Measurements from ENCODE around the gene PTPRK. TPM values are rescaled to one million over a fixed set of nuclear protein-coding genes. Genes with fewer than 3 reads are reported as not detected.

The PTPRK gene
- total and polyA plus RNA-seq, 10 of the 15 experiments (the other 5 are each of a cell fraction or from before 2014, with no cell fraction given) = 0.23 to 1.9 (median 0.55) TPM

DNA sequence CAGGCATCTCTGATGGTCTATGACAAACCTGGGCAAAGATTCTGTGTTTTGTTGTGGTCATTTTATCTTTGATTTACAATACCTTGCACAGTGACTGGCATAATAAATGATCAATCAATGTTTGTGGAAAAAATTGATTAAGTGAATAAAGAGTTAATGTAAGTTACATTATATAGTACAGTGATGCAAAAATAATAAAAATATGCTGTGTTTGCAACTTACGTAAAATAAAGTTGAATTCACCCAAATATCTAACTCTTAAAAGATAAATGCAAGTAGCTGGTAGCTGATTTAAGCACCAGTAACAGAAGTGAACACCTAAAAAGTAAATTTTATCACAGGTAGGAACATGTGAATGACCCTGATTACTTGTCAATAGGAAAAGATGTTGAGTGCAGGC is 443.6 kb downstream of the PTPRK start (continued):
- no peak for TF ChIP-seq SMAD5 (IDR thresholded peaks at IDR 0.05; ENCODE audit: low read depth)
- TF ChIP-seq BRCA1 (IDR thresholded peaks at IDR 0.05; ENCODE audit: low read depth, low read length) = no peak
- no peak for TF ChIP-seq KLF5 (IDR thresholded peaks at IDR 0.05; ENCODE audit: partially characterized antibody)

GRCh38 chr6:128074567-128074966 is 445.8 kb downstream of the PTPRK start:
- ChIA-PET CTCF (no interaction called here), RAD21 (ENCODE audit: unreplicated experiment) (no interaction called here), POLR2A (no interaction called here), SMC1A (ENCODE audit: uncharacterized antibody, unreplicated experiment) (no interaction called here)
- Histone ChIP-seq H3K9me3 (replicated peaks; ENCODE audit: control insufficient read depth, insufficient read depth, low read length) (no peaks in the 10 kb centered on the region), H3K4me1 (ENCODE audit: control insufficient read depth, insufficient read depth, low read length) (no peaks in the 10 kb centered on the region), H3K36me3 (ENCODE audit: control insufficient read depth in 2 of 2, insufficient read depth in 2 of 2, low read length in 1 of 2) (no peaks in the 10 kb centered on the region), H3K79me2 (ENCODE audit: control insufficient read depth, insufficient read depth, low read length) (no peaks in the 10 kb centered on the region), H3K4me2 (ENCODE audit: control insufficient read depth, insufficient read depth) (no peak overlapping the region), H4K20me1 (ENCODE audit: control insufficient read depth, insufficient read depth) (no peaks in the 10 kb centered on the region), H3K27me3 (replicated peaks in 1 of 2; ENCODE audit: control insufficient read depth in 2 of 2, insufficient read depth in 2 of 2, low read length in 1 of 2) (no peaks in the 10 kb centered on the region), H3K9ac (ENCODE audit: control insufficient read depth, insufficient read depth, low read length) (no peak overlapping the region), H3K27ac (ENCODE audit: control insufficient read depth, insufficient read depth) (no peak overlapping the region), H2AFZ (ENCODE audit: control insufficient read depth, low read depth, low read length) (no peak overlapping the region), H3K4me3 (no peak overlapping the region)
- DNase-seq (ENCODE audit: low read depth, low spot score) (no peak), FAIRE-seq (no peak), ATAC-seq (no peak)
- intact Hi-C loops (cut with micrococcal nuclease; ENCODE audit: unreplicated experiment) (no loop called here), in situ Hi-C loops (cut with MboI) (no loop called here)
- WGBS (ENCODE audit: insufficient coverage, insufficient replicate concordance, low lambda C conversion rate, missing lambda C conversion rate) = 41% methylated on average over 2 of the region's 2 CpGs
- TF ChIP-seq MEF2A (IDR thresholded peaks at IDR 0.05; ENCODE audit: insufficient read depth, low read depth, low read length) (no peak), RAD21 (IDR thresholded peaks at IDR 0.05; ENCODE audit: insufficient read depth, low read depth, low read length) (no peak), ZNF207 (IDR thresholded peaks at IDR 0.05; ENCODE audit: borderline replicate concordance) (no peak)
- TF ChIP-seq, protein P1, sequence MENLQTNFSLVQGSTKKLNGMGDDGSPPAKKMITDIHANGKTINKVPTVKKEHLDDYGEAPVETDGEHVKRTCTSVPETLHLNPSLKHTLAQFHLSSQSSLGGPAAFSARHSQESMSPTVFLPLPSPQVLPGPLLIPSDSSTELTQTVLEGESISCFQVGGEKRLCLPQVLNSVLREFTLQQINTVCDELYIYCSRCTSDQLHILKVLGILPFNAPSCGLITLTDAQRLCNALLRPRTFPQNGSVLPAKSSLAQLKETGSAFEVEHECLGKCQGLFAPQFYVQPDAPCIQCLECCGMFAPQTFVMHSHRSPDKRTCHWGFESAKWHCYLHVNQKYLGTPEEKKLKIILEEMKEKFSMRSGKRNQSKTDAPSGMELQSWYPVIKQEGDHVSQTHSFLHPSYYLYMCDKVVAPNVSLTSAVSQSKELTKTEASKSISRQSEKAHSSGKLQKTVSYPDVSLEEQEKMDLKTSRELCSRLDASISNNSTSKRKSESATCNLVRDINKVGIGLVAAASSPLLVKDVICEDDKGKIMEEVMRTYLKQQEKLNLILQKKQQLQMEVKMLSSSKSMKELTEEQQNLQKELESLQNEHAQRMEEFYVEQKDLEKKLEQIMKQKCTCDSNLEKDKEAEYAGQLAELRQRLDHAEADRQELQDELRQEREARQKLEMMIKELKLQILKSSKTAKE (IDR thresholded peaks at IDR 0.05; ENCODE audit: low read depth, poor library complexity, severe bottlenecking) = no peak
- TF ChIP-seq, protein P2, sequence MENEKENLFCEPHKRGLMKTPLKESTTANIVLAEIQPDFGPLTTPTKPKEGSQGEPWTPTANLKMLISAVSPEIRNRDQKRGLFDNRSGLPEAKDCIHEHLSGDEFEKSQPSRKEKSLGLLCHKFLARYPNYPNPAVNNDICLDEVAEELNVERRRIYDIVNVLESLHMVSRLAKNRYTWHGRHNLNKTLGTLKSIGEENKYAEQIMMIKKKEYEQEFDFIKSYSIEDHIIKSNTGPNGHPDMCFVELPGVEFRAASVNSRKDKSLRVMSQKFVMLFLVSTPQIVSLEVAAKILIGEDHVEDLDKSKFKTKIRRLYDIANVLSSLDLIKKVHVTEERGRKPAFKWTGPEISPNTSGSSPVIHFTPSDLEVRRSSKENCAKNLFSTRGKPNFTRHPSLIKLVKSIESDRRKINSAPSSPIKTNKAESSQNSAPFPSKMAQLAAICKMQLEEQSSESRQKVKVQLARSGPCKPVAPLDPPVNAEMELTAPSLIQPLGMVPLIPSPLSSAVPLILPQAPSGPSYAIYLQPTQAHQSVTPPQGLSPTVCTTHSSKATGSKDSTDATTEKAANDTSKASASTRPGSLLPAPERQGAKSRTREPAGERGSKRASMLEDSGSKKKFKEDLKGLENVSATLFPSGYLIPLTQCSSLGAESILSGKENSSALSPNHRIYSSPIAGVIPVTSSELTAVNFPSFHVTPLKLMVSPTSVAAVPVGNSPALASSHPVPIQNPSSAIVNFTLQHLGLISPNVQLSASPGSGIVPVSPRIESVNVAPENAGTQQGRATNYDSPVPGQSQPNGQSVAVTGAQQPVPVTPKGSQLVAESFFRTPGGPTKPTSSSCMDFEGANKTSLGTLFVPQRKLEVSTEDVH (IDR thresholded peaks at IDR 0.05; ENCODE audit: low read depth, partially characterized antibody) = no peak
- no TSS peak for BruUV-seq (replicated peaks)

Measured in GM12878 (cell line).